Endothelial cell (in vitro differentiated cells): ENCODE measurements around the gene SAE1. TPM values are rescaled to one million over a fixed set of nuclear protein-coding genes. Genes with fewer than 3 reads are reported as not detected.

Source experiments
- DNase-seq: peaks from one replicate; pipeline ENCODE4 v3.0.0; 2021; ENCODE audit warnings: low spot score
- H3K27ac Mint-ChIP-seq: one replicate; pipeline ENCODE4 v1.8.0; 2021; ENCODE audit warnings: mixed read lengths, inconsistent platforms; ENCODE audit not compliant: unreplicated experiment
- H3K27me3 Mint-ChIP-seq: one replicate; pipeline ENCODE4 v1.8.0; 2021; ENCODE audit warnings: mild to moderate bottlenecking, moderate library complexity, mixed read lengths, inconsistent platforms; ENCODE audit not compliant: unreplicated experiment
- H3K36me3 Mint-ChIP-seq: one replicate; pipeline ENCODE4 v1.8.0; 2021; ENCODE audit warnings: mild to moderate bottlenecking, low read depth, mixed read lengths, inconsistent platforms; ENCODE audit not compliant: unreplicated experiment
- H3K4me1 Mint-ChIP-seq: one replicate; pipeline ENCODE4 v1.8.0; 2021; ENCODE audit warnings: mild to moderate bottlenecking, mixed read lengths, inconsistent platforms; ENCODE audit not compliant: unreplicated experiment
- H3K4me3 Mint-ChIP-seq: one replicate; pipeline ENCODE4 v1.8.0; 2021; ENCODE audit warnings: mild to moderate bottlenecking, mixed read lengths, inconsistent platforms; ENCODE audit not compliant: unreplicated experiment
- H3K9me3 Mint-ChIP-seq: one replicate; pipeline ENCODE4 v1.8.0; 2021; ENCODE audit warnings: mixed read lengths, inconsistent platforms; ENCODE audit not compliant: unreplicated experiment
- total RNA-seq: library from RNA; stranded (reverse); fragmentation: NEBNext Ultra II Directional; extraction: Animal tissue kit (Norgen Biotek cat#: 25700); gene quantifications from one replicate; pipeline ENCODE4 v1.2.1, GENCODE V29; 2021; ENCODE audit not compliant: unreplicated experiment
- TF ChIP-seq, protein P1 (sequence below): fragments of 200-600 bp; sonication (generic); IDR thresholded peaks from one replicate; pipeline ENCODE4 v1.5.0; 2021; ENCODE audit warnings: antibody characterized with exemption; ENCODE audit not compliant: unreplicated experiment

The SAE1 gene
- total RNA-seq, 1 donor from 2014 or later: 134 TPM

DNA sequence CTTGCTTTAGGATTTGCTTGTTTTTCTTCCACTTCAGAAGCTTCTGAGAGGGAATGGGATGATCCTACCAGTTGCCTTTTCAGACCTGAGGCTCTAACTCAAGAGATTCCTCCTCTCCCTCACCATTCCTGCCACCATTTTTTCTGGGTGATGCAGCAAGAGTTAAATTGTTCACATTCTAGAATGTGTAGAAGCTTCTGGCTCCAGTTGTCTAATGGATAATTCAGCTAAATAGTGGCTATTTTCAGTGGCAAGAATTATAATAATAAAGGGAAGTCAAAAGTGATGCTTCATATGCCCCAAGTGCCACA is 79.5 kb downstream of the SAE1 start:
- DNase-seq: no peak
- TF ChIP-seq, protein P1, sequence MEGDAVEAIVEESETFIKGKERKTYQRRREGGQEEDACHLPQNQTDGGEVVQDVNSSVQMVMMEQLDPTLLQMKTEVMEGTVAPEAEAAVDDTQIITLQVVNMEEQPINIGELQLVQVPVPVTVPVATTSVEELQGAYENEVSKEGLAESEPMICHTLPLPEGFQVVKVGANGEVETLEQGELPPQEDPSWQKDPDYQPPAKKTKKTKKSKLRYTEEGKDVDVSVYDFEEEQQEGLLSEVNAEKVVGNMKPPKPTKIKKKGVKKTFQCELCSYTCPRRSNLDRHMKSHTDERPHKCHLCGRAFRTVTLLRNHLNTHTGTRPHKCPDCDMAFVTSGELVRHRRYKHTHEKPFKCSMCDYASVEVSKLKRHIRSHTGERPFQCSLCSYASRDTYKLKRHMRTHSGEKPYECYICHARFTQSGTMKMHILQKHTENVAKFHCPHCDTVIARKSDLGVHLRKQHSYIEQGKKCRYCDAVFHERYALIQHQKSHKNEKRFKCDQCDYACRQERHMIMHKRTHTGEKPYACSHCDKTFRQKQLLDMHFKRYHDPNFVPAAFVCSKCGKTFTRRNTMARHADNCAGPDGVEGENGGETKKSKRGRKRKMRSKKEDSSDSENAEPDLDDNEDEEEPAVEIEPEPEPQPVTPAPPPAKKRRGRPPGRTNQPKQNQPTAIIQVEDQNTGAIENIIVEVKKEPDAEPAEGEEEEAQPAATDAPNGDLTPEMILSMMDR: no peak
- Mint-ChIP-seq H3K36me3 (peaks cover 36% of the 10 kb centered on the region), H3K9me3 (no peaks in the 10 kb centered on the region), H3K4me1 (peaks cover 8% of the 10 kb centered on the region), H3K27ac (peak overlapping the region; percentile 73), H3K27me3 (peaks cover 4% of the 10 kb centered on the region), H3K4me3 (no peak overlapping the region)

DNA sequence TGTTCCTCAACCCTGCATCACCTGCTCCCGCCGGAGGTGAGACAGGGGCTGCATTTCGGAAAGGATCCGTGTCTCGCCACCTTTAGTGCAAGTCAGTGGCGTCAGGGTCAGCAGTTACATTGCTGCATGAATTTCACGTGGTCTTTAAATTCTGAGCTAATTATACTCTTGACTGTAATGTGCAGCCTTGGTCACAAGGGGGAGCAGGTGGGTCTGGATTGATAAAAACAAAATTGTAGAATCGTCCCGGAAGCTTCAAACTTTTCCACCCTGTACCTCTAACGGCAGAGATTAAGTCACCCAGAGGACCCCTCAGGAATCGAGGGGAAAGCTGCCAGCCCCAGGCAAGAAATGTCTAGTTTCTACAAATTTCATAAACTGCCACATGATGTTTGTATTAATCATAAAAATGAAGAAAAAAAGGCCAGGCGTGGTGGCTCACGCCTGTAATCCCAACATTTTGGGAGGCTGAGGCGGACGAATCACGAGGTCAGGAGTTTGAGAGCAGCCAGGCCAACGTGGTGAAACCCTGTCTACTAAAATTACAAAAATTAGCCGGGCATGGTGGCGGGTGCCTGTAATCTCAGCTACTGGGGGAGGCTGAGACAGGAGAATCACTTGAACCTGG is 80.2 kb downstream of the SAE1 start:
- no peak overlapping the region for H3K4me3 Mint-ChIP-seq
- peak; percentile 80 for DNase-seq
- TF ChIP-seq, protein P1: peak; percentile 94
- peaks cover 8% of the 10 kb centered on the region for H3K4me1 Mint-ChIP-seq
- H3K27ac Mint-ChIP-seq: peak overlapping the region; percentile 73
- peaks cover 33% of the 10 kb centered on the region for H3K36me3 Mint-ChIP-seq
- no peaks in the 10 kb centered on the region for H3K9me3 Mint-ChIP-seq
- peaks cover 4% of the 10 kb centered on the region for H3K27me3 Mint-ChIP-seq

DNA sequence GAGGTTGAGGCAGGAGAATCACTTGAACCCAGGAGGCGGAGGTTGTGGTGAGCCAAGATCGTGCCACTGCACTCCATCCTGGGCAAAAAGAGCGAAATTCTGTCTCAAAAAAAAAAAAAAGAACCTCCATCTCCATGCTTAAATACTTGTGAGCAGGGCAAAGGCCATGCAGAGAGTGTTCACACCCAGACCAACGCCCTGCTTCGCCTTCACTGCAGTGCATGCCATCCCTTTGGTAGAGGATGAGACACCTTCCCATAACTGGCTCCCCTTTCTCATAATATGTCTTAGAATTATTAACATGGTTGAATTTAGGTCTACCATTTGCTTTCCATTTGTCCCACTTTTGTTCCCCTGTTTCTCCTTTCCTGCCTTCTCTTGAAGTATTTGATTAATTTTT is 84.9 kb downstream of the SAE1 start:
- Mint-ChIP-seq H3K27ac (no peak overlapping the region), H3K4me3 (no peak overlapping the region), H3K27me3 (peaks cover 4% of the 10 kb centered on the region), H3K9me3 (no peaks in the 10 kb centered on the region), H3K4me1 (peaks cover 4% of the 10 kb centered on the region), H3K36me3 (peaks cover 3% of the 10 kb centered on the region)
- no peak for DNase-seq
- TF ChIP-seq, protein P1: no peak

DNA sequence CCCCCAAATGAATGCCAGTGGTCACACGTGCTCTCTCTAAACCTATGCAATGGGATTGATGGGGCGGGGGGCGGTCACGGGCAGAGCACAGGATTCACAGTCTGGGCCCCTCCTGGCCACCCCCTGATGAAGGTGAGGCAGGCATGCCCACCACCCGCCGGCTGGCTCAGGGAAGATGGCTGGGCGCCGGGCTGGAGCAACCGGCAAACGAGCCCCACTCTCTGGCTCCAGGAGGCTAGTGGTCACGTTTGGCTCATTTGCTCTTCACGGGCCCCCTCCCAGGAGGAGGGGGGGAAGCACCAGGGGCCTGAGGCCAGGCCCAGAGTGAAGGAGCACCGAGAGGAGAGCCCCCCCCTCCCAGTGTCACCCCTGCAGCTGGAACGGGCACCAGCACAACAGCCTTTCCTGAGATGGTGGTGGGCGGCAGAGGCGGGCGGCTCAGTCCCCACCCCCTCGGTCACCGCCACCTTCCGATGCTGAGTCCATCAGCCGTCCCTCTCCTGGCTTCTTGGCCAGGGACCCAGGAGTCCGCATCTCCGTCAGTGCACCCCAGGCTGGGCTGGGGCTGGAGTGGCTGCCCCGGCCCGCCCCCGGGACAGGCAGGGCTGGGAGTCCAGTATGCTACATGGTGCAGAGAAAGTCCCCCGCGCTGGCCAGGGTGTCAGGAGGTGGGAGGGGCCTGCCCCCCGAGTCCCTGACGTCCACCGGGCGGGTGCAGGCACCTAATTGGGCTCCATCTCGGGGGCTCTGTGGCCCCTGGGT is 90.6 kb downstream of the SAE1 start:
- H3K27me3 Mint-ChIP-seq: peaks cover 6% of the 10 kb centered on the region
- H3K4me3 Mint-ChIP-seq: no peak overlapping the region
- peaks cover 5% of the 10 kb centered on the region for H3K36me3 Mint-ChIP-seq
- no peak overlapping the region for H3K27ac Mint-ChIP-seq
- H3K9me3 Mint-ChIP-seq: no peaks in the 10 kb centered on the region
- H3K4me1 Mint-ChIP-seq: peaks cover 4% of the 10 kb centered on the region
- no peak for DNase-seq
- TF ChIP-seq, protein P1: no peak

DNA sequence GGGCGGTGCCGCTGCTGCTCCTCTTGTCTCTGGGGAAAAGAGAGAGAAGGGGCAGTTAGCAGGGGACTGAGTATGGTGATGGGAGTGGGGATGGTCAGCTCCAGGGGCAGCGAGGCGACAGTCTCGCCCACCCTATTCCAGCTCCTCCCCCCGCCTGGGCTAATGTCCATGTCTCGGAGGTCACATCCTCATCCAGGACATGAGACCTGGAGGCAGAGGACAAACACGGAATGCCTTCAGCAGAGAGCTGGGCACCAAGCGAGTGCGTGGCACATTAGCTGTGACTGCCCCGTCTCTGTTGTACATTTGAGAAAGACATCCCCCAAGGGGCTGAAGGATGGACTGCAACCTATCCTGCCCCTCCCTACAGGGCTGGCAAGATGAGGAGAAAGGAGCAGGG is 91.3 kb downstream of the SAE1 start:
- TF ChIP-seq, protein P1: no peak
- peaks cover 7% of the 10 kb centered on the region for H3K27me3 Mint-ChIP-seq
- peaks cover 5% of the 10 kb centered on the region for H3K36me3 Mint-ChIP-seq
- peak overlapping the region; percentile 61 for H3K27ac Mint-ChIP-seq
- H3K4me3 Mint-ChIP-seq: no peak overlapping the region
- peaks cover 4% of the 10 kb centered on the region for H3K4me1 Mint-ChIP-seq
- no peaks in the 10 kb centered on the region for H3K9me3 Mint-ChIP-seq
- no peak for DNase-seq
